IPS-11a (cell line): ENCODE data around the gene WDR44.
"Not testable (repeated sequence)": the region's sequence is repeated elsewhere in the genome, so short reads cannot be mapped to it uniquely, and the experiment has no call there.

ENCODE experiments used
- H3K4me3 ChIP-seq: one replicate; pipeline ENCODE4 v1.5.1; 2013; ENCODE audit warnings: low read depth, low read length, control low read depth

The WDR44 gene

GRCh38 chrX:118345464-118346257 is at the start of gene WDR44:
Gene WDR44 (plus strand): TSS chrX:118346106. CDS start chrX:118346504, 398 bp downstream.
- H3K4me3 ChIP-seq, result peak within 1 kb of the TSS; percentile 74

GRCh38 chrX:118305827-118306226 is 40.1 kb upstream of the WDR44 start:
- H3K4me3 ChIP-seq, result not testable (repeated sequence)

- no peak overlapping the region for H3K4me3 ChIP-seq
These were observed 30.4 kb upstream of the WDR44 start for GRCh38 chrX:118315529-118315928.

DNA sequence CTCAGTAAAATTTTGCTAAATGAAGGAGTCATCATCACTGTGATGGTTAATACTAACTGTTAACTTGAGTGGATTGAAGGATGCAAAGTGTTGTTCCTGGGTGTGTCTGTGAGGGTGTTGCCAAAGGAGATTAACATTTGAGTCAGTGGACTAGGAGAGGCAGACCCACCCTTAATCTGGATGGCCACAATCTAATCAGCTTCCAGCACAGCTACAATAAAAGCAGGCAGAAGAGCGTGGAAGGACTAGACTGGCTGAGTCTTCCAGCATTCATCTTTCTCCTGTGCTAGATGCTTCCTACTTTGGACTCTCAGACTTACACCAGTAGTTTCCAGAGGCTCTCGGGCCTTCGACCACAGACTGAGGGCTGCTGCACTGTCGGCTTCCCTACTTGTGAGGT is 21.3 kb upstream of the WDR44 start:
- H3K4me3 ChIP-seq, result no peak overlapping the region

DNA sequence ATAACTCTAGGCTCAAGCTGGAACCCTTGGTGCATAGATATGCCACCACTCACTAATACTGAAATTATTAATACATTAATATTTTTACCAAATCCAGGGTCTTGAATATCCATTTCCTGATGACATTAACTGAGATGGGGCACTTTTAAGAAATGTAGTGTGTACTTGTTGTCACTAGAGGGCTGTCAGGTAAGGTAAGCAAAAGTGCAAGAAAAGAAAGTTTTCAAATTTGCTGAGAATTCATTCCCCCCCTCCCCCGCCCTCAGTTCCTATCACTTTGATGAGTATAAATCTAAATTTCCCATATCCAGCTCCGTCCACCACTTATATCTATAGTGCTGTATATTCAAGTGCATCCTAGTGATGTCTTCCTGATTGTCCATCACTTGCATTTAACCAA is 20.5 kb upstream of the WDR44 start:
- no peak overlapping the region for H3K4me3 ChIP-seq

DNA sequence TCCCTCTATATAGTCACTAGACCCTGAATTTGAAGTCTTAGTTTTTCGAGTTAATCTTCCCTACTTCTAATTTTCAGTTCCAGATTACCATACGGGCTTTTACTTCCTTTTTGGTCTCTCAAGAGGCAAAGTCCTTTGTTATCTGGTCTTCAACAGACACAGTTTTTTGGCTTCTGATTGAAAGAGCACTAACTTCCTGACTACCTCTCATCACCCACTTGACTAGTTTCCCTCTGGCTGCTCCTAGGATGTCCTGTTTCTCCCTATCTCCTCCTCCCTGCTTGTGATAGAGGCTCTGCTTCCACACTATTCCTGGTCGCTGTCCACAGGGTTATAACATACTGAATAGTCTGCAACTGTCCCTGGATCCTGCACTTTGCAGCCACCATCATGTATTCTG is 16.7 kb upstream of the WDR44 start:
- no peak overlapping the region for H3K4me3 ChIP-seq

GRCh38 chrX:118337687-118338086 is 8.2 kb upstream of the WDR44 start:
- H3K4me3 ChIP-seq, result no peak overlapping the region

- H3K4me3 ChIP-seq, result no peak overlapping the region
These were observed 7.0 kb upstream of the WDR44 start for GRCh38 chrX:118338930-118339329.

DNA sequence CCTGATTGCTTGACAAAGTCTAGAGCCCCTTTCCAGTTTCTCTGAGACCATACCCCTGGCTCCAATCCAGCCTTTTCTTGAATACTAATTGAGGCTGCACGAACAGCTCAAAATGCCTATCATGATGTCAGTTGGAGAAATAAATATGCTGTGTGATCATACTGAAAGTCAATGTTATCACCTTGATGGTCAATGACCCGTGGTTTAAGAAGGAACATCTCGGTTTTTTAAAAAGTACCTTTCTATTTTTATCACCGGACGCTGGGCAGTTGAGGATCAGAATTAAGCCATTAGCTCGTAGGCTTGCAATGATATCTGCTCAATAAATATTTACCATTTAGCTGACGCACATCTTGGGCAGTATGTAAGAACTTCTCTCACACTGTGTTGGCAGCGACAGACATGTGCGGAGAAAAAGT is 852 bp upstream of the WDR44 start:
- H3K4me3 ChIP-seq, result peak overlapping the region; percentile 45

GRCh38 chrX:118346258-118347094 is 570 bp downstream of the WDR44 start:
- peak overlapping the region; percentile 74 for H3K4me3 ChIP-seq

GRCh38 chrX:118347131-118347530 is 1.2 kb downstream of the WDR44 start:
- H3K4me3 ChIP-seq, result peak overlapping the region; percentile 74

GRCh38 chrX:118347736-118348135 is 1.8 kb downstream of the WDR44 start:
- peak overlapping the region; percentile 74 for H3K4me3 ChIP-seq

DNA sequence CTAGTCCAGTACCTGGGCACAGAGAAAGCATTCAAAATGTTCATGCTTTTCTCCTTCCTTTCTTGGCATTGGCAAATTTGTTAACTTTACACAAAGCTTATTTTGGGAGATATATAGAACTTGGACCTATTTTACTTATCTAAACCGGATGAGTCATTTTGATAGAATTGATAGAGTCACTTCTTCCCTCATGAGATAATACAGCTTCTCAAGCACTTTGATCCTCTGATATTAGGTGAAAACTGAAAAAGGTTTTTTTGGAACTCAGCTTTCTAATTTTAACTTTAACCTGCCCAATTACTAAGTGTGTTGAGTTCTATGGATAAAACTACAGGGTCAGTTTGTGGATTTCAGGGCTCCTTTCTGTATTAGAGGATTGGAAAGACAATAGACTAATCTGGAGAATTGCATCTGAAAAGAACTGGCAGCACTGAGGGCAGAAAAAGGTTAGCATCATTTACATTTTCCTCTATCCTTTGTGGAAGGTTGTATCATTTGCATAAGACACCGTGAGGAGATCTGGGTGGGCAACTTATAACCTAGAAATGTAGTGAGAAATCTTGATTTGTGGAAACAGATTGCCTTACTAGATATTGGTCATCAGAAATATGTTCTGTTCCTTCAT is 2.4 kb downstream of the WDR44 start:
- H3K4me3 ChIP-seq, result peak overlapping the region; percentile 74

GRCh38 chrX:118349188-118349587 is 3.3 kb downstream of the WDR44 start:
- H3K4me3 ChIP-seq, result no peak overlapping the region

DNA sequence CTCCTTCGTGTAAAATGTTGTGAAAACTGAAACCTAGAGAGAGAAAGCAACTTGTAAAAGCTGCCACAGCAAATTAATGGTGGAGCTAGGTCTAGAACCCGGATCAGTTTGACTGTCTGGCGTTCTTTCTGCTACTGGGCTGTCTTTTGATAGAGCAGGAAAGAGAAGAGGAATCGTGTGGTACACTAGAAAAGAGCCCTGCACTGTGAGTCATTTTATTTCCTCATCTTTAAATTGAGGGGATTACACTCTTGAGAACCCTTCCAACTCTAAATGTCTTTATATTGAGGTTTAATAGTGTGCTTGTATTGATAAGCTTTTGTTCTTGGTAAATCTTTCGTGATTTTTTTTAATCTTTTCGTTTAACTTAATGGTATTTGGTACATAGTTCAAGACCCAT is 4.3 kb downstream of the WDR44 start:
- no peak overlapping the region for H3K4me3 ChIP-seq

- H3K4me3 ChIP-seq, result no peak overlapping the region
These were observed 4.8 kb downstream of the WDR44 start for GRCh38 chrX:118350706-118351105.

DNA sequence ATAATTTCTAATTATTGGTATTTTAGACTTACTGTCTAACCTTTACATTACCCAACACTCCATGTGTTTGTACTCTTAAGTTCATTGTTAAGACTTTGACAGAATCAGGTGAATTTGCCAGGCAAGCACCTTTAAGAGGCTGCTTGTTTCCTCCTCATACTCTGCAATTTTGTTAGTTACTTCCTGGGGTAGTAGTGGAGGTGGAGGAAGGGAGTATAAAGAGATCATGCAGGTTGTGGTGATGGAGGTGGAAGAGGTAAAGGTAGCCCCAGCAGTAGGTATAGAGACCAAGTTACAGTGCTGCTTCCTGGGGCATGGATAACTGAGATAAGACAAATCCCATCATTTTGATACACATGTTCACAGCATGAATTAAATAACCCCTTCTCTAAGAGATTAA is 6.7 kb downstream of the WDR44 start:
- no peak overlapping the region for H3K4me3 ChIP-seq

DNA sequence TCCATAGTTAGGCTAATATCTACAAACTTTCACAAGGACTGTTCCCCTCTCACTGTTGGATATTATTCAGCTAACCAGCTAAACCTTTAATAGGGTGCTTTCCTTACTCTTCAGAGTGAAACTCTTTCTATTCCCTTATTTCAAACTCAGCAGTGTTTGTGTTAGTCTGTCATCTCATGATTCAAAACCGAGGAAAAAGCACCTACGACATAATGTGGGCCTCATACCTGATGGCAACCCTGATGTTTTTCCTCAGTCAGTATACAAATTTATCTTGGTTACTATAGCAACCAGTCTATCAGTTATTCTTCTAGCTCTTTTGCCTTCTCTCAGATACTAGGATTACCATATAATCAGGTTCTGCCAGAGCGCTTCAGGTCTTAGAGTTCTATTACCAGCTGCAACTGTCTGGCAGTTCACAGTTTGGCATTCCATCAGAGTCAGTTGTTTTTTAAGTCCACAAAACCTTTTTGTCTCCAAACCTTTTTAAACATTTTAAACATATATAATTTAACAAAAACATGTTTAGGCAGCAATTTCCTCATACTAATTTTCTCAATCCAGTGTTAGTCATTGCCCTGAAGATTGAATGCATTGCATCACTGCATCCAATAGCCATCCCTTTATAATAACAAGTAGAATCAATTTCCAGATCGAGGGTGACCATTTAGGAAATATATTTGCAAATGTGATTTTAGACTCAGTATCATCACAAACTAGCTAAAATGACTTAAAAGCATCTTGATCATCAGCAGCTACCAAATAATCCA is 7.4 kb downstream of the WDR44 start:
- no peak overlapping the region for H3K4me3 ChIP-seq

DNA sequence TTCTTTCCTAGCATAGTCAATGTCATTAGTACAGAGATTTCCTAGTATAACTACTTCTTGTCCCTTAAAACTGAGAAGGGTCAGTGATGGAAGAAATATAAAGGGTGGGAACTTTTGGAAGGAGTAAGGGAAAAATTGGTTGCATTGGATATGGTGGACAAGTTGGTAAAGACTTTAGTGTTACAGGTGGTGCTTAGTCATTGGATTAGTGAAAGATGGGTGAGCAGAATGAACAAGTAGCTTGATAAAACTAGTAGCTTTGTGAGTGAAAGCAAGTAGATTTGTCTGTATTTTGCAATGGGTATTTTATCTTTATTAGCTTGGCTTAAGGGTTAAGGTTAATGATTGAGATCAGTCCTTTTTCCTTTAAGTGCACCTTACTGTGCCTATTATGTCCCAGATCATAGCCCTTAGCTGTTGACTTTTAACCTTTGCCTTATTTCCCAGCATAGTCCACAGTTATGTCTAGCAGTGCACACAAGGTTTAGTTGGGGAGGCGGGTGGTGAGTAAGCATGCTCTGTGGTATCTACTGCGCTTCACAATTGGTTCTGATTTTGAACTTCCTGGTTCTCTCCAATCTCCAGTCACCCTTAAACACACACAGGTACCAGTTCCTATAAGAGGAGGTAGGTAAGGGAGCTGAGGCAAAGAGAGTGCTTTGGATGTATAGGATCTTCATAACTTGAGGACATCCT is 9.5 kb downstream of the WDR44 start:
- no peak overlapping the region for H3K4me3 ChIP-seq

DNA sequence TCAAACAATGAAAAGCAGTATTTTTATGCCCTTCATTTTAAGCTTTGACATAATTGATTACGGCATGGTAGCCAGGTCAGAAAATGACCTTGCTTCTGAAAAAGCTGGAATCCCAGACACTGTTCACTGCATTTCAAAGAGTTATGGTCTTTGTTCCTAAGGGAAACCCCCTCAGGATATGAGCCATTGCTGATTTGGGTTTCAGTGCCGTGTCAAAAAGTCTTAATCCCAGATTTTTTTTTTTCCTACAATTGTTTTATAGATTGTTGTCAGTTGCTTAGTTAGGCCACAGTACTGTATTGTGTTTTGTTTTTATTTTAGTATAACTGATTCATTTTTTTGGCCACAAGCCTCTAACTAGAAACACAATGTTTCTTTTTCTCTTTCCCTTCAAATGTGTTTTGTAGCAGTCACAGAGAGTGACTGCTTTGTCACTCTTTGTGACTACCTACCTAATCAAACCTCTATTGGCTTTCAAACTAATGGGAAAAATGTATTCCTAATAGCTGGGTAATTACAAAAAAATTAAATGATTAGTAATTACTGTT is 10.3 kb downstream of the WDR44 start:
- no peak overlapping the region for H3K4me3 ChIP-seq
